ACHN (cell line): ENCODE results near the gene FAM200B.

ENCODE experiments used
- DNase-seq: peaks from one replicate; pipeline ENCODE4 v3.0.0-alpha.2; 2015
- in situ Hi-C: cut with HindIII; loops from 2 replicates; pipeline ENCODE4 v1.10.0; 2017; ENCODE audit warnings: low sequenced_read_pairs, low pct_ligation_motif_present, low pct_unique_long_range_greater_than_20kb

Gene FAM200B

DNA sequence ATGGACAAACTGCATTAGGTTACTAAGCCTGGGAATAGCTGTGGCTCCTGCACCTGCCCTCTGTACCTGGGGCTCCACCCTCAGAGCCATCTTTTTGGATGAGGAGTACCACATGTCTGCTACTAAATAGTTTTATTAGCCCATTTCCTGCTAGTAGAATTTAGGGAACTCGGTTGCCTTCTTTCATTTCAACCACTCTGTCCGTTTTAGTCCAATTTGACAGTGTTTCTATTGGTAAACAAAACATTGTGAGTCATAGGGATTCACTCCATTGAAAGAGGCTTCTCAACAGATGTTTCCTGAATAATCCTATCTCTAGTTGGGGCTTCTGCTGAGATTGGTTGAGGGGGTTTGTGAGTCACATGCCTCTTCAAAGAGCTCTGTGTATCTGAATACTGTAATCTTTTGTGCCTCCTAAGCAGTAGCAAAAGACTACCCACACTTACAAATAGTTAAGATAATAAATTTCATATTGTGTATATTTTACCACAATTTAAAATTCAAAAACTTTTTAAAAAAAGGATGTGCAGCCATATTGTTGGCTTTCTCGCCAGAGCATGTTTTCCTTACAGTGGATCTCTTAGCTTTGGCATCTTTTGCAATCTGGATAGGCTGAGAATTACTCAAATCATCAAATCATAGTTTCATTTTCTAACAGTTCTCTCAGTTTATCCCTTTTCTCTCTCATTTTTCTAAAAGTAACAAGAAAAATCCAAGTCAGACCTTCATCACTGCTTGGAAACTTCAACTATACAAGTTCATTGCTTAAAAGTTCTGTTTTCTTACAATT, 9.9 kb downstream of the FAM200B start:
- in situ Hi-C loops: no loop called here
- DNase-seq: no peak

DNA sequence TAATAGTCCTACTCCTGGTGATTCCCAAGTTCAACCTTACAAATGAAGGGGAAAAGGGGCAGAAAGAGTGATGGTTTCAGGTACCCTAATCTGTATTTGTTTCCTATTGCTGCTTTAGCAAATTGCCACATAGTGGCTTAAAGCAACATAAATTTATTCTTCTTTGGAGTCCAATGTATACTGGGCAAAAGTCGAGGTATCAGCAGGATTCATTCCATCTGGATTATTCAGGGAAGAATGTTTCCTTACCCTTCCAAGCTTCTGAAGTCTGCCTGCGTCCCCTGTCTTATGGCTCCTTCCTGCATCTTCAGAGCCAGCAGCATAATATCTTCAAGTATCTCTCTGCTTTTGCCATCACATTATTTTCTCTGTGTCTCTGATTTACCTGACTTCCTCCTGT, 11.0 kb downstream of the FAM200B start:
- in situ Hi-C loops: no loop called here

DNA sequence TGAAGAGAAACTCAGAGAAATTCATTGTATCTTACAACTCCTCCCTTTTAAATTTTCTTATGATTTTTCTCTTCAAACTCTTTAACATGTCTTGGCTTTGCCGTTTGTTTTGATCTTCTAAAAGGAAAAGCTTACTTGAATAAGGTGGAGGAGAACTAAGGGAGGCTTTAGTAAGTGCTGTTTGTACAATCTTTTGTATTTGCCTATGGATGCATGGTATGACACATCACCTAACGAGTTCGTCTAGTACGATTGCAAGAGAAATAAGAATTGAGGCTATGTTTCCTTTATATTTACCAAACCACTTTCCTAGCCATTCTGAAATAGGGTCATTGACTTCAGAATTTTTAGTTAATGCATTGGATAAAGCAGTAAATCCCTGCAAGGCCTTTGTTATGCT, 12.8 kb downstream of the FAM200B start:
- no peak for DNase-seq

More for the DNA sequence above, 11.0 kb downstream of the FAM200B start:
- no peak for DNase-seq

DNA sequence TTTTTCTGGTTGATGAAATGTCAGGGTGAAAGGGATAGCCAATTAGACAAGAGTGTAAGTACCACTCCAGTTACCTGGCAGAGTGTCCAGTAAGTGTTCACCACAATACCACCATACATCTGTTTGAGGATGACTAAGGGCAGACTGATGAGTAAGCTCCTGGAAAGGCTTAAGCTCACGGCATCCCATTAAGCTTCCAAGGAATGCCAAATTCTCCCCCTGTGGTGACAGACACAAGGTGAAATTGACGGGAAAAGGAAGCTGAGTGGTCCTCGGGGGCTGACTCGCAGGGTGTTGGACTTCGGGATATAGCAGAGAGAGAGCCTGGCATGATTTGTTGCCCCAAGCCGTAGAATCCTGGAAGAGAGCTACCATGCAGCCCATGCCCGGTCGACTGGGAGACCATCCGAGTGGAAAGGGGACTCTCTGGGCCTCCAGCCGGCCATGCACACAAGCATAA, 13.6 kb downstream of the FAM200B start:
- in situ Hi-C loops: no loop called here
- DNase-seq: peak; percentile 98

More for the DNA sequence above, 12.8 kb downstream of the FAM200B start:
- in situ Hi-C loops: no loop called here

DNA sequence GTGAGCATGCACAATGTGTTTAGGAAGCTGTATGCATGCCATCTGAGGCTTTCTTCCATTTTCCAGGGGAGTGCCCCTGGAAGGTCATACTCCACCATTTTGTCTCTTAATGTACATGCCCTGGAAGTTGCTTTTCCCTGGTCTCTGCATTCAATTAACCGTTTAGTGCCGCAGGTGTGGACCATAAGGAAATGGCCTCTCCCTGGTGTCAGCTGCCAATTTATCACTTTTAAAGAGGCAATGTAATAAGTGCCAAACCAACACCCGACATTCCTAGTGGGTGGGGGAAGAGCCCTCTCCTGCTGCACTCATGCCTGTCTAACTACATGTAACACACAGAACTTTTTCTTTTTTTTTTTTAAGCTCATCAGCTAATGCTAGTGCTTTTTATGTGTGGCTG, 14.1 kb downstream of the FAM200B start:
- in situ Hi-C loops: no loop called here
- DNase-seq: peak; percentile 41

DNA sequence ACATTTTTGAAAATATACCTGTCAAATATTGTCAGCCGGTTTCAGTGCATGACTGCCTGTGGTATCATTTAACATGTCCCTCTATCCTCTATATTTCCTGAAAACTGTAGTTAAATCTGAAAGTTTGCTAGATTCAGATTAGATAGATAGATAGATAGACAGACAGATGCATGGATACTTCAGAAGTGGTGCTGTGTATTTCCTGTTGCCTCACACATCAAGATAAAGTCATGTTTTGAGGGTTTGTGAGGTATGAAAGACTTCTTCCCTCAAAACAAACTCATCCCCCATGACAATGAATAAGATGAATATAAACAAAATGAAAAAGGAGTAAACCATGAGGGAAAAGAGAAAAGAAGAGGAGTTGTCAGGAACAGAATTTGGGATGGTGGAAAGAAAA, 15.2 kb downstream of the FAM200B start:
- no peak for DNase-seq
- in situ Hi-C loops: no loop called here

GRCh38 chr4:15702941-15703403, 21.3 kb downstream of the FAM200B start, which contains the start of gene BST1:
Gene BST1, plus strand, starts transcription at chr4:15703065. Its CDS starts 80 bp downstream, at chr4:15703145.
- no peak for DNase-seq
- in situ Hi-C loops: no loop called here

- in situ Hi-C loops: no loop called here
- DNase-seq: no peak
Measured at GRCh38 chr4:15703439-15703838, 21.8 kb downstream of the FAM200B start.

- no peak for DNase-seq
- in situ Hi-C loops: no loop called here
Measured at GRCh38 chr4:15704129-15704528, 22.5 kb downstream of the FAM200B start.

DNA sequence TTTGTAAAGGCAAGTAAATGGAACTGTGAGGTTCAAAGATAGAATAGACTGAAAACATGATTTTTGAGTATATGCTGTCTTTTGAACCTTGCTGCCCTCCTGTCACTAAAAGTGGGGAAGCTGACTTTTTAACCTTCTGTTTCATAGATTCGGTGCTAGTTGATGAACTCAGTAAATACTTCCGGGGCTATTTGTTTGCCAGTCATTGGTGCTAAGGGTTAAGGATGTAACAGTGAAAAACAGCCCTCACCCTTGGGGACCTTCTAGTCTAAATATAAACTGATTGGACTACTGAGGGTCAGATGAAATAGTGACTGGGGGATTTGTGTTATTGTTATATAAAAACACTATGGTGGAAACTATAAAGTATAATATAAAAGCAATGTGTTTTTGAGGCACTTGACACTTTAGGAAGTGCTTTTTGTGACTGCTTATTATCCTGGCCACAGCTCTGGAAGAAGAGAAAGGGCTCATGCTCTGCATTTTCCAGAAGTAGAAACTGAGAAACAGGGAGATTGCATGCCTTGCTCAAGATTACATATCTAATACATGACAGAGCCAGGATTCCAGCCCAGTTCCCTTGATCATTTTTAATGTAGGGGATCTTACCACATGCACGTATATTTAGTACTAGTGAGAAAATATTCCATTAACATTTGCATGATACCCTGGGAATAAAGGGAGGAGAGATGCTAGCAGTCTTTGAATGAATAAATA, 25.2 kb downstream of the FAM200B start:
- in situ Hi-C loops: no loop called here
- no peak for DNase-seq

DNA sequence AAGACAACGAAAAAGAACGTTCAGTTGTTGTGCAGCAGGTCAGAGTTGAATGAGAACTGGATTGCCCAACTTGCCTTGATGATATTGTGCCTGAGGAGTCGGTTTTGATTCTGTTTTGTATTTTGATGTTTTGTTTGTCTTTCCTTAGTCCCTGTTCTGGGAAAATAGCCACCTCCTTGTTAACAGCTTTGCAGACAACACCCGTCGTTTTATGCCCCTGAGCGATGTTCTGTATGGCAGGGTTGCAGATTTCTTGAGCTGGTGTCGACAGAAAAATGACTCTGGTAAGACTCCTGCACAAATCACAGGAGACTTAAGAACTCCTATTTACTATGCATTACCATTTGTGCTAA, 25.7 kb downstream of the FAM200B start:
- in situ Hi-C loops: no loop called here
- no peak for DNase-seq

DNA sequence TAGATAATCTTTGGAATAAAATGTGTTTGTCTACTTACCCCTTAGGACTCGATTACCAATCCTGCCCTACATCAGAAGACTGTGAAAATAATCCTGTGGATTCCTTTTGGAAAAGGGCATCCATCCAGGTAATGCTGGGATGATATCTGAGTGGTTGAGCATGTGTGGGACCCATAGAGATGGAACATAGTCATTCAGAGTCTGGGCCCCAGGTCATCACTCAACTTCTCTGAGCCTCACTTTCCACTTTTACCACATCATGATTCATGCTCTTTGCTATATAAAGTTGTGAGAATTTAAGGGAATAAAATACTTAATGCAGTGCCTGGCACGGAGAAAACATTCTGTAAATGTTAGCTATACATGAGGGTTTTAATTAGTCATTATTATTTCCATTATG, 30.1 kb downstream of the FAM200B start:
- no peak for DNase-seq
- in situ Hi-C loops: no loop called here

GRCh38 chr4:15712214-15712613, 30.6 kb downstream of the FAM200B start:
- in situ Hi-C loops: no loop called here
- DNase-seq: no peak

GRCh38 chr4:15714141-15714540, 32.5 kb downstream of the FAM200B start:
- in situ Hi-C loops: no loop called here
- DNase-seq: peak; percentile 83

- DNase-seq: peak; percentile 72
- in situ Hi-C loops: no loop called here
Measured at GRCh38 chr4:15714646-15715435, 33.2 kb downstream of the FAM200B start.

DNA sequence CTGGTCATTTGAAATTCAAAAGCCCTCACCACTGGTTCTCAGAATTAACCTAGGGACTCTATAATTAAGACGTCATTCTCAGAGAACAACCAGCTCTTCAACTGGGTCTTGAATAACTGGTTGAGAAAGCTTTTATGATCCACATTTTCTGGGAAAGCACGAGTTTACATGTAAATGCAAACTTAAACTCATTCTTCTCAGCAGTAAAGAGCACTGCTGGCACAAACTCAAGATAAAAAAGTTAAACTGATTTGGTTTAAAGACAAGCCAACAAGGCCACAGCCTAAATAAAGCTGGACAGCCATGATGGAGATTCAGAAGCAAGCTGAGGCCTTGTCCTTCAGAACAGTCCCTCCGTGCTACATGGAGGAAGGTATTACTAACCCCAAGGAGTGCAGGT, 34.5 kb downstream of the FAM200B start:
- DNase-seq: no peak
- in situ Hi-C loops: no loop called here

DNA sequence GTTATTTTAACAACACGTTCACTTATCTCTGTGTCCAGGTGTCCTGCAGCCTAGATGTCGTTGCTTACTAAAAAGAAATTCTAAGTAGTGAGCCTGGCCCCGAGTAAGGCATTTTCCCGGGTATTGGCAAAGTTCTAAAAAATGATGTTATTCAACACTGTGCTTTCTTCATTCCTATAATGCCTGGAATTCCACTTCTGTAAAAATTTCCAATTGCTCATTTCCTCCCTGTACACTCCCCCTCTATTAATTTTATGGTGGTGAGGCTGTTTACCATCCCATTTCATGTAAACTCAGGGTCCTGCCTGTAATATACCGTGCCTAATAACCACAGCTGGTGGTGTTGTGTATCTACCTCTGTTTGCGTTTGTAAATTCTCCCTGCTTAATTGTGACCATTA, 35.5 kb downstream of the FAM200B start:
- DNase-seq: peak; percentile 61
- in situ Hi-C loops: no loop called here

GRCh38 chr4:15717657-15718416, 36.2 kb downstream of the FAM200B start:
- DNase-seq: peak; percentile 19
- in situ Hi-C loops: no loop called here
